H1 (cell line): ENCODE data around the gene HMCN1. TPM values are rescaled to one million over a fixed set of nuclear protein-coding genes. Genes with fewer than 3 reads are reported as not detected.

ENCODE experiments used
- CREB1 ChIP-seq: IDR thresholded peaks from 2 replicates; pipeline ENCODE4 v1.6.1; 2012; ENCODE audit warnings: inconsistent platforms
- NRF1 ChIP-seq: IDR thresholded peaks from 2 replicates; pipeline ENCODE4 v1.6.1; 2011; ENCODE audit warnings: mild to moderate bottlenecking, low read depth, low read length, improper control_type of control experiment
- PHF8 ChIP-seq: fragments of 200-600 bp; sonication (generic); conservative IDR thresholded peaks from 2 replicates; pipeline ENCODE4 v1.7.1; 2012; ENCODE audit warnings: low read depth, mild to moderate bottlenecking, inconsistent platforms, low read length, moderate library complexity
- RNF2 ChIP-seq: fragments of 200-900, 300-1000 bp; sonication (generic); IDR thresholded peaks from 2 replicates; pipeline ENCODE4 v1.7.1; 2016; ENCODE audit warnings: borderline replicate concordance, low read depth, mild to moderate bottlenecking, antibody characterized with exemption, low read length; ENCODE audit not compliant: poor library complexity, severe bottlenecking; ENCODE audit errors: missing control alignments
- SP2 ChIP-seq: IDR thresholded peaks from 2 replicates; pipeline ENCODE4 v1.6.1; 2012; ENCODE audit warnings: mild to moderate bottlenecking, low read length, inconsistent platforms
- TAF7 ChIP-seq: optimal IDR thresholded peaks from 2 replicates; pipeline ENCODE3; 2011; ENCODE audit warnings: low read depth, mild to moderate bottlenecking, inconsistent platforms, low read length, moderate library complexity, borderline replicate concordance
- TEAD4 ChIP-seq: IDR thresholded peaks from 2 replicates; pipeline ENCODE4 v1.6.1; 2012; ENCODE audit warnings: low read depth, low read length, inconsistent platforms, mixed read lengths
- polyA plus RNA-seq, 7 experiments: library from polyadenylated mRNA; depleted of rRNA in 3 of 7; stranded (reverse) in 5 of 7; unstranded in 2 of 7; fragments of >200 nt in 5 of 7; fragments of 200-250 nt in 2 of 7; gene quantifications; 1 replicate in 5 of 7; 2 replicates in 1 of 7; 4 replicates in 1 of 7; pipeline versions ENCODE4 v1.2.1 to v1.2.3, GENCODE V29; 2011 to 2013; ENCODE audit warnings: missing spikeins in 2 of 7, mixed read lengths in 2 of 7
- total RNA-seq: library from RNA; stranded (reverse); fragmentation: NEBNext Ultra II Directional; extraction: Animal tissue kit (Norgen Biotek cat#: 25700); gene quantifications from 2 replicates; pipeline ENCODE4 v1.2.1, GENCODE V29; 2021
- TF ChIP-seq, protein P1 (sequence below): fragments of 300-600 bp; sonication (generic); IDR thresholded peaks from 2 replicates; pipeline ENCODE4 v1.7.1; 2012; ENCODE audit warnings: low read length, moderate library complexity, mild to moderate bottlenecking, inconsistent platforms; ENCODE audit not compliant: insufficient replicate concordance

HMCN1 gene
- total and polyA plus RNA-seq, 2 of the 8 experiments (the other 6 are each of a cell fraction or from before 2014, with no cell fraction given): 13.8 to 14.6 TPM

DNA sequence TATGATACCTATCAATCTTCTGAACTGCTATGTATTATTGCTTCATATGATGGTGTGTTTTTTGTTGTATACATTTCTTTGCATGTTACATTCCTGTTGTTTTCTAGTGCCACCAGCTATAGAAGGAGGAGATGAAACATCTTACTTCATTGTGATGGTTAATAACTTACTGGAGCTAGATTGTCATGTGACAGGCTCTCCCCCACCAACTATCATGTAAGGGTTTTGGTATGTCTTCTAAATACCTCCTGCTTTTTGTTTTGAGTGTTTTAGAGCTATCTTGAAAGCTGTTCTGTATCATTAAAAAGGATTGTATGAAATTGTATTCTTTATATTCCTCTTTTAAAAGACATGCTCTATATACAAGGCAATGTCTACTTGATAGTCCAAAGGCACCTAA is 282.7 kb downstream of the HMCN1 start (continued):
- TF ChIP-seq, protein P1, sequence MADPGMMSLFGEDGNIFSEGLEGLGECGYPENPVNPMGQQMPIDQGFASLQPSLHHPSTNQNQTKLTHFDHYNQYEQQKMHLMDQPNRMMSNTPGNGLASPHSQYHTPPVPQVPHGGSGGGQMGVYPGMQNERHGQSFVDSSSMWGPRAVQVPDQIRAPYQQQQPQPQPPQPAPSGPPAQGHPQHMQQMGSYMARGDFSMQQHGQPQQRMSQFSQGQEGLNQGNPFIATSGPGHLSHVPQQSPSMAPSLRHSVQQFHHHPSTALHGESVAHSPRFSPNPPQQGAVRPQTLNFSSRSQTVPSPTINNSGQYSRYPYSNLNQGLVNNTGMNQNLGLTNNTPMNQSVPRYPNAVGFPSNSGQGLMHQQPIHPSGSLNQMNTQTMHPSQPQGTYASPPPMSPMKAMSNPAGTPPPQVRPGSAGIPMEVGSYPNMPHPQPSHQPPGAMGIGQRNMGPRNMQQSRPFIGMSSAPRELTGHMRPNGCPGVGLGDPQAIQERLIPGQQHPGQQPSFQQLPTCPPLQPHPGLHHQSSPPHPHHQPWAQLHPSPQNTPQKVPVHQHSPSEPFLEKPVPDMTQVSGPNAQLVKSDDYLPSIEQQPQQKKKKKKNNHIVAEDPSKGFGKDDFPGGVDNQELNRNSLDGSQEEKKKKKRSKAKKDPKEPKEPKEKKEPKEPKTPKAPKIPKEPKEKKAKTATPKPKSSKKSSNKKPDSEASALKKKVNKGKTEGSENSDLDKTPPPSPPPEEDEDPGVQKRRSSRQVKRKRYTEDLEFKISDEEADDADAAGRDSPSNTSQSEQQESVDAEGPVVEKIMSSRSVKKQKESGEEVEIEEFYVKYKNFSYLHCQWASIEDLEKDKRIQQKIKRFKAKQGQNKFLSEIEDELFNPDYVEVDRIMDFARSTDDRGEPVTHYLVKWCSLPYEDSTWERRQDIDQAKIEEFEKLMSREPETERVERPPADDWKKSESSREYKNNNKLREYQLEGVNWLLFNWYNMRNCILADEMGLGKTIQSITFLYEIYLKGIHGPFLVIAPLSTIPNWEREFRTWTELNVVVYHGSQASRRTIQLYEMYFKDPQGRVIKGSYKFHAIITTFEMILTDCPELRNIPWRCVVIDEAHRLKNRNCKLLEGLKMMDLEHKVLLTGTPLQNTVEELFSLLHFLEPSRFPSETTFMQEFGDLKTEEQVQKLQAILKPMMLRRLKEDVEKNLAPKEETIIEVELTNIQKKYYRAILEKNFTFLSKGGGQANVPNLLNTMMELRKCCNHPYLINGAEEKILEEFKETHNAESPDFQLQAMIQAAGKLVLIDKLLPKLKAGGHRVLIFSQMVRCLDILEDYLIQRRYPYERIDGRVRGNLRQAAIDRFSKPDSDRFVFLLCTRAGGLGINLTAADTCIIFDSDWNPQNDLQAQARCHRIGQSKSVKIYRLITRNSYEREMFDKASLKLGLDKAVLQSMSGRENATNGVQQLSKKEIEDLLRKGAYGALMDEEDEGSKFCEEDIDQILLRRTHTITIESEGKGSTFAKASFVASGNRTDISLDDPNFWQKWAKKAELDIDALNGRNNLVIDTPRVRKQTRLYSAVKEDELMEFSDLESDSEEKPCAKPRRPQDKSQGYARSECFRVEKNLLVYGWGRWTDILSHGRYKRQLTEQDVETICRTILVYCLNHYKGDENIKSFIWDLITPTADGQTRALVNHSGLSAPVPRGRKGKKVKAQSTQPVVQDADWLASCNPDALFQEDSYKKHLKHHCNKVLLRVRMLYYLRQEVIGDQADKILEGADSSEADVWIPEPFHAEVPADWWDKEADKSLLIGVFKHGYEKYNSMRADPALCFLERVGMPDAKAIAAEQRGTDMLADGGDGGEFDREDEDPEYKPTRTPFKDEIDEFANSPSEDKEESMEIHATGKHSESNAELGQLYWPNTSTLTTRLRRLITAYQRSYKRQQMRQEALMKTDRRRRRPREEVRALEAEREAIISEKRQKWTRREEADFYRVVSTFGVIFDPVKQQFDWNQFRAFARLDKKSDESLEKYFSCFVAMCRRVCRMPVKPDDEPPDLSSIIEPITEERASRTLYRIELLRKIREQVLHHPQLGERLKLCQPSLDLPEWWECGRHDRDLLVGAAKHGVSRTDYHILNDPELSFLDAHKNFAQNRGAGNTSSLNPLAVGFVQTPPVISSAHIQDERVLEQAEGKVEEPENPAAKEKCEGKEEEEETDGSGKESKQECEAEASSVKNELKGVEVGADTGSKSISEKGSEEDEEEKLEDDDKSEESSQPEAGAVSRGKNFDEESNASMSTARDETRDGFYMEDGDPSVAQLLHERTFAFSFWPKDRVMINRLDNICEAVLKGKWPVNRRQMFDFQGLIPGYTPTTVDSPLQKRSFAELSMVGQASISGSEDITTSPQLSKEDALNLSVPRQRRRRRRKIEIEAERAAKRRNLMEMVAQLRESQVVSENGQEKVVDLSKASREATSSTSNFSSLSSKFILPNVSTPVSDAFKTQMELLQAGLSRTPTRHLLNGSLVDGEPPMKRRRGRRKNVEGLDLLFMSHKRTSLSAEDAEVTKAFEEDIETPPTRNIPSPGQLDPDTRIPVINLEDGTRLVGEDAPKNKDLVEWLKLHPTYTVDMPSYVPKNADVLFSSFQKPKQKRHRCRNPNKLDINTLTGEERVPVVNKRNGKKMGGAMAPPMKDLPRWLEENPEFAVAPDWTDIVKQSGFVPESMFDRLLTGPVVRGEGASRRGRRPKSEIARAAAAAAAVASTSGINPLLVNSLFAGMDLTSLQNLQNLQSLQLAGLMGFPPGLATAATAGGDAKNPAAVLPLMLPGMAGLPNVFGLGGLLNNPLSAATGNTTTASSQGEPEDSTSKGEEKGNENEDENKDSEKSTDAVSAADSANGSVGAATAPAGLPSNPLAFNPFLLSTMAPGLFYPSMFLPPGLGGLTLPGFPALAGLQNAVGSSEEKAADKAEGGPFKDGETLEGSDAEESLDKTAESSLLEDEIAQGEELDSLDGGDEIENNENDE: no peak
- TF ChIP-seq CREB1 (no peak), PHF8 (no peak), RNF2 (no peak), SP2 (no peak), TEAD4 (no peak), TAF7 (no peak), NRF1 (no peak)
- TF ChIP-seq, all 59 proteins: peak for 0
